ENCODE data around the gene EXOG.

The EXOG gene

DNA sequence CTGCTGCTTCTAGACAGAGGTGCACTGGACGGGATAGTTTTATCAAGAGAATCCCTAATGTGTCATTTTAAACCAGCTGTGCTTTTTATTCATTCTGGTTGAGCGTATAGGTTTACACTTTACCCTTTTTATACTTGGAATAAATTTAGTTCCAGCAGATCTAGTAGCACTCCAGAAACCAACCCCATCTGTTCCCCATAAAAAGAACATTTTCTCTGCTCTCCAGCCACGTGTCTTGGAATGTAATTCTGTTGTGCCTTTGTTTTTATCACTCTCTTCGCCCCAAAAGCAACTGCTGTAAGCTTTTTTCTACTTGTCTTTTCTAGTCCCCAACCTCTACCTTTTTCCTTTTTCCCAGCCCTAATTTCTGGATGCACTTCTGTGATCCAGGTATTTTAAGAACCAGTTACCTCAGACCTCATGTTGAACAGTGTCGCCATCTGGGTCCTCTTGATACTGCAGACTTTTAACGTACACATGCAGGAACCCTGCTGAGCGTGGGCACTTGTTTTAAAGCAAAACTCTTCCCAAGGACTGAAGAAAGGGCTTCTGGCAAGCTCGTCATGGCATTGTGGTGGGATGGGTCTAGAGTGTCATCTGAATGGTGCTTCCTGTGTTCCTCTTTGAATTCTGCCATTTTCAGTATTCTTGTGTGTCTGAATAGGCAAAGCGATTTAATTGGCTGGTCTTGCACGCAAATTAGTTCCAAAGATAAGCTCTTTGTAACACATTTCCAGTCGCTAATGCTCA lies 5.7 kb upstream of the EXOG start:
- no peak overlapping the region for H3K9ac ChIP-seq (ENCODE audit: low read depth, low read length)
- H3K9me3 ChIP-seq (replicated peaks; ENCODE audit: low read length), result no peaks in the 10 kb centered on the region
- H3K4me2 ChIP-seq (ENCODE audit: low read length), result no peak overlapping the region
- peaks cover 9% of the 10 kb centered on the region for H3K4me1 ChIP-seq (ENCODE audit: control insufficient read depth, insufficient read depth, low read length)
- H3K36me3 ChIP-seq (ENCODE audit: insufficient read depth, low read length), result no peaks in the 10 kb centered on the region
- no peaks in the 10 kb centered on the region for H3K27me3 ChIP-seq (ENCODE audit: control insufficient read depth, insufficient read depth, low read length)
- H3K4me3 ChIP-seq (ENCODE audit: low read length), result no peak overlapping the region

DNA sequence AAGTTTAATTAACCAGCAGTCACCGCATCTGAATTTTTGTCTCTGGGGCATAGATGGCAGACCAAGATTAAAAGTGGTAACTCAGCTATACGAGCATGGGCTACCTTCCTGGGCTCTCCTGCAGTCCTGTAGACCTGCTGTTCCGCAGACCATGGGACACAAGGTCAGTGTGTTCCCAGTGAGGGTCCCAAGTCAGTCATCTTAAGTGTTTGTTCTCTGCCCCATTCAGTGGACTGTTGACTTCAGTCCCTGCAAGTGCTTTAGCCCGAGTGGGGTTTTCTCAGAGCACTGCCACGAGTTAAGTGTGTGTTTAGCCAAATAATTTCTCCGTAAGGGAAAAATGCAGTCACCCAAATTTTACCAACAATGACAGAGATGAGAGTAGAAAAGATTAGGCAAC lies 4.9 kb upstream of the EXOG start:
- Histone ChIP-seq H3K9me3 (replicated peaks; ENCODE audit: low read length) (no peaks in the 10 kb centered on the region), H3K4me3 (ENCODE audit: low read length) (no peak overlapping the region), H3K4me1 (ENCODE audit: control insufficient read depth, insufficient read depth, low read length) (peaks cover 15% of the 10 kb centered on the region), H3K27me3 (ENCODE audit: control insufficient read depth, insufficient read depth, low read length) (no peaks in the 10 kb centered on the region), H3K36me3 (ENCODE audit: insufficient read depth, low read length) (no peaks in the 10 kb centered on the region), H3K9ac (ENCODE audit: low read depth, low read length) (no peak overlapping the region), H3K4me2 (ENCODE audit: low read length) (no peak overlapping the region)

DNA sequence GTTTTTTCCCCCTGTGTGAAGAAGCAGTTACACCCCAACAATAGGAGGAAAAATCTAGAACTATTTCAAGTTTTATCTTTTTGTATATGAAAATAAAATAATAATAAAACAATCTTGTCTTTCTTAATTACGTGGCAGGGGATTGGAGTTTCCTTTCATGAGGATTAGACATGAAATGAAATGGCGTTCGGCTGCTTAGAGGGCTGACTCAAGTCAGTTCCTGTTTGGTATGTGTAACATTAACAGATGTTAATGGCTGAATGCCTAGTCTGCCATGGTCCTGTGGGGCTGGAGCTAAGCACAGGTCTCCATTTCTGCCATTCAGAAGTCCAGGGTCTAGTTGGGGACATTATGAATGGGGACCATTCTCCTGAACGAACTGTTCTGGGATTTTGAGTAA lies 3.1 kb upstream of the EXOG start:
- H3K9me3 ChIP-seq (replicated peaks; ENCODE audit: low read length), result no peaks in the 10 kb centered on the region
- no peaks in the 10 kb centered on the region for H3K27me3 ChIP-seq (ENCODE audit: control insufficient read depth, insufficient read depth, low read length)
- H3K4me1 ChIP-seq (ENCODE audit: control insufficient read depth, insufficient read depth, low read length), result peaks cover 21% of the 10 kb centered on the region
- H3K9ac ChIP-seq (ENCODE audit: low read depth, low read length), result no peak overlapping the region
- no peak overlapping the region for H3K4me3 ChIP-seq (ENCODE audit: low read length)
- H3K4me2 ChIP-seq (ENCODE audit: low read length), result peak overlapping the region; percentile 0
- peaks cover 4% of the 10 kb centered on the region for H3K36me3 ChIP-seq (ENCODE audit: insufficient read depth, low read length)

DNA sequence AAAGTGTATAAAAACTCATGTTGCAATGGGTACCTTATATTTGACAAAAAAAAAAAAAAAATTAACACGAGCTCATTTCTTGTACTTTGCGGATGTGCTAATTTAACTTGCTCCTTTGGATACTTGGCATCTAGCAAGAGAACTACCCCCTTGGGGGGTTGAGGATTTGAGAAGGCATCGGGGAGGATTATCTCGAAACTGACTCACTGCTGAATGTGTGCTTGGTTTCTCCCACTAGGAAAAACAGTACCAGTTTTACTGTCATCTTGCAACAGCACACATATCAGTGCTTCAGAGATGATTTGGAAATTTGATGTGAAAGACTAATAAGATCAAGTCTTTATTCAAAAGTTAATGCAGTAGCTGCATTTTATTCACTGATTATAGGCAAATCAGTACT lies 891 bp downstream of the EXOG start:
- peaks cover 23% of the 10 kb centered on the region for H3K36me3 ChIP-seq (ENCODE audit: insufficient read depth, low read length)
- peaks cover 21% of the 10 kb centered on the region for H3K4me1 ChIP-seq (ENCODE audit: control insufficient read depth, insufficient read depth, low read length)
- no peaks in the 10 kb centered on the region for H3K9me3 ChIP-seq (replicated peaks; ENCODE audit: low read length)
- peak overlapping the region; percentile 96 for H3K4me3 ChIP-seq (ENCODE audit: low read length)
- peak overlapping the region; percentile 96 for H3K4me2 ChIP-seq (ENCODE audit: low read length)
- peak overlapping the region; percentile 90 for H3K9ac ChIP-seq (ENCODE audit: low read depth, low read length)
- H3K27me3 ChIP-seq (ENCODE audit: control insufficient read depth, insufficient read depth, low read length), result no peaks in the 10 kb centered on the region

DNA sequence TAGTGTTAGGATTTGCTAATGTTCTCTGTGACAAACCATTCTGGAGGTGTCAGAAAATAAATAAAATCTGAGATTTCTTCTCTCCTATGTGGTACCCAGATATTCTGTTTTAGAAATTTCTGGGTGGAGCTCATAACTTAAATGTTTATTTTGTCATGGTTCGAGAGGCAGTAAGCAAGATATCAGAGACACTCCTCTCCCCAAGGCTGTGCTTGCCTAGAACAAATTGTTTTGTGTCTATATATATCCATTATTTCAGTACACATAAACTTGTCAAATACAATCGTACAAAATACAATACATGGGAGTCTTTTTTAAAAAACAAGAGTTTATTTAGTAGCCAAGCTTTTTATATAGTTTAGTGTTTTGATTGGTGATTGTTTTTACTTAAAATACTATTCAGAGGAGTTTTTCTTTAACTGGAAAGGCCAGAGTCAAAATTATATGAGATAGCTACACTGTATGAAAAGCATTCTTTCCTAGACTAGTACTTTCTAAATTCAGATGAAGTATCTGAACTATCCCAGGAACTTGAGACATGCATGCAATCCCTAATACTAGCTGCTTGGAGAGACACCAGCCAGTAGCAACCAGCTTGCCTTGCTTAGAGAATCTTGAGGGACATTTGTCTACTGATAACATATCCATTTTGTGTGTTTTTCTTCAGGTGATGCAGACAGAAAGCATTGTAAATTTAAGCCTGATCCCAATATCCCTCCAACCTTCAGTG lies 4.7 kb downstream of the EXOG start:
- no peak overlapping the region for H3K4me3 ChIP-seq (ENCODE audit: low read length)
- H3K9me3 ChIP-seq (replicated peaks; ENCODE audit: low read length), result no peaks in the 10 kb centered on the region
- peaks cover 7% of the 10 kb centered on the region for H3K4me1 ChIP-seq (ENCODE audit: control insufficient read depth, insufficient read depth, low read length)
- no peak overlapping the region for H3K4me2 ChIP-seq (ENCODE audit: low read length)
- H3K27me3 ChIP-seq (ENCODE audit: control insufficient read depth, insufficient read depth, low read length), result no peaks in the 10 kb centered on the region
- no peak overlapping the region for H3K9ac ChIP-seq (ENCODE audit: low read depth, low read length)
- H3K36me3 ChIP-seq (ENCODE audit: insufficient read depth, low read length), result peaks cover 43% of the 10 kb centered on the region

DNA sequence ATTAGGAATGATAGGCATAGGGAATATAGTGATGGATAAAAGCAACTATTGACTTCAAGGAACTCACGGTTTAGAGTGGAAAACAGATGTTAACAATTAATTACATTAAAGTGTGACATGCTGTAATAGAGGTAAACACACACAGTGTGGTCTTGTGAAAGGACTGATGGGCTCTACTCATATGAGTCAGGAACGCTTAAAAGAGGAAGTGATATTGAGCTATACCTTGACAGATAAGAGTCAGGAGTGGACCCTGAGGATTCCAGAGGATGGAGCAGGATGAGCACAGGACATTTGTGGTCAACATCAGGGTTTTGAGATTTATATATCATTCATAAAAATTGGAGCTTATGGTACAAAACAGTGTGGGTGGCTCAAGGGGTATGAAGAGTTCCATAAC lies 11.0 kb downstream of the EXOG start:
- no peaks in the 10 kb centered on the region for H3K9me3 ChIP-seq (replicated peaks; ENCODE audit: low read length)
- H3K4me1 ChIP-seq (ENCODE audit: control insufficient read depth, insufficient read depth, low read length), result no peaks in the 10 kb centered on the region
- H3K27me3 ChIP-seq (ENCODE audit: control insufficient read depth, insufficient read depth, low read length), result no peaks in the 10 kb centered on the region
- peaks cover 30% of the 10 kb centered on the region for H3K36me3 ChIP-seq (ENCODE audit: insufficient read depth, low read length)
- no peak overlapping the region for H3K9ac ChIP-seq (ENCODE audit: low read depth, low read length)
- no peak overlapping the region for H3K4me3 ChIP-seq (ENCODE audit: low read length)
- no peak overlapping the region for H3K4me2 ChIP-seq (ENCODE audit: low read length)

DNA sequence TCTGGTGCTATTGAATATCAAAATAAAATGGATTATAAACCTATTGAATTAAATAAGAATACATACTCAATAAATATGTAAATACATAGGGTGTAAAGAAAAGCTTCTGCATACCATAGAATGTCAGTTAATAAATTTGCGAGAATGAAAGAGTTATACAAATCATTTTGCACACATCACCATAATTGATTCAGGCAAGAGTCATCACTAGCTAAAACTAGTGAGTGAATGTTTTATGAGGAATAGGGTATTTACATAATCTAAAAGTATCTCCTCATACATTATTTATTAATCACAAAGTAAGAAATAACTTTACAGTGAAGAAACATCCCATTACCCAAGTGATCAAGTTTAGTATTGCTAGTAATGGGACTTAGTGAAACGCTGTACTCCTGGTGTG lies 13.6 kb downstream of the EXOG start:
- H3K4me3 ChIP-seq (ENCODE audit: low read length), result no peak overlapping the region
- no peak overlapping the region for H3K9ac ChIP-seq (ENCODE audit: low read depth, low read length)
- peaks cover 24% of the 10 kb centered on the region for H3K36me3 ChIP-seq (ENCODE audit: insufficient read depth, low read length)
- H3K4me2 ChIP-seq (ENCODE audit: low read length), result no peak overlapping the region
- no peaks in the 10 kb centered on the region for H3K27me3 ChIP-seq (ENCODE audit: control insufficient read depth, insufficient read depth, low read length)
- H3K9me3 ChIP-seq (replicated peaks; ENCODE audit: low read length), result no peaks in the 10 kb centered on the region
- H3K4me1 ChIP-seq (ENCODE audit: control insufficient read depth, insufficient read depth, low read length), result no peaks in the 10 kb centered on the region

DNA sequence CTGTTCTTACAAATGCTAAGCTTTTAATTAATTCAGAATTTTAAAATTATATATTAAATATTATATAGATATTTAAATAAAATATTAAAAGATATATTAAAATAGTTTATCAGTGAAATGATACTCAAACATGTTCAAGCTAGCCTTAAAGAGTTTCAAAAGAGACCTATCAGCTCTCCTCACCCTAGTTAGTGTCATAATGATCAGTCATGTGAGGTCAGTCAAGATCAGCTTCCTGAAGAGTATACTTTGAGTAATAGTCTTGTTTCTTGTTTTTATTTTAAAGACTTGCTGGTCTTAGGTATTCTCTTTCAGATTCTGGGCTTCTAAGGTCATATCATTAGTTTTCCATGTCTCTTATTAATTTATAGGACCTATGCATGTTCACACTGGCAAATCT lies 14.5 kb downstream of the EXOG start:
- Histone ChIP-seq H3K4me2 (ENCODE audit: low read length) (no peak overlapping the region), H3K9ac (ENCODE audit: low read depth, low read length) (no peak overlapping the region), H3K4me3 (ENCODE audit: low read length) (no peak overlapping the region), H3K36me3 (ENCODE audit: insufficient read depth, low read length) (peaks cover 26% of the 10 kb centered on the region), H3K4me1 (ENCODE audit: control insufficient read depth, insufficient read depth, low read length) (no peaks in the 10 kb centered on the region), H3K27me3 (ENCODE audit: control insufficient read depth, insufficient read depth, low read length) (no peaks in the 10 kb centered on the region), H3K9me3 (replicated peaks; ENCODE audit: low read length) (no peaks in the 10 kb centered on the region)

DNA sequence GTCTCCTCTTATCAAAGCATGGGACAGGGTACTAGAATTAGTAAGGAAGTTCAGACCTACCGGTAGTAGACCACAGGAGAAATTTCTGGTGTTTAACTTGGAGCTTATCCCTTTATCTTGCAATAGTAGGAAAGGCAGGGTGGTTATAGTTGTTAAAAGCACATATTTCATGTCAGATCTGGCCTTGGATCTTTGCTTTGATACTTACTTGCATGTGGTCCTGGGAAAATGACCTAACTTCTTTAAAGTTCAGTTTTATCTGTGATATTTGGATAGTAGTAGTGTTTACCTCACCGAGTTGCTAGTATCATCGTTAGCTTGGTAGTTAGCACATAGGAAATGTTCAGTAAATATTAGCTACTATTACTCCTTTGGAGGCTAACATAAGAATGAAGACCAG lies 15.4 kb downstream of the EXOG start:
- Histone ChIP-seq H3K4me3 (ENCODE audit: low read length) (no peak overlapping the region), H3K27me3 (ENCODE audit: control insufficient read depth, insufficient read depth, low read length) (no peaks in the 10 kb centered on the region), H3K36me3 (ENCODE audit: insufficient read depth, low read length) (peaks cover 26% of the 10 kb centered on the region), H3K9ac (ENCODE audit: low read depth, low read length) (no peak overlapping the region), H3K9me3 (replicated peaks; ENCODE audit: low read length) (no peaks in the 10 kb centered on the region), H3K4me2 (ENCODE audit: low read length) (no peak overlapping the region), H3K4me1 (ENCODE audit: control insufficient read depth, insufficient read depth, low read length) (no peaks in the 10 kb centered on the region)

DNA sequence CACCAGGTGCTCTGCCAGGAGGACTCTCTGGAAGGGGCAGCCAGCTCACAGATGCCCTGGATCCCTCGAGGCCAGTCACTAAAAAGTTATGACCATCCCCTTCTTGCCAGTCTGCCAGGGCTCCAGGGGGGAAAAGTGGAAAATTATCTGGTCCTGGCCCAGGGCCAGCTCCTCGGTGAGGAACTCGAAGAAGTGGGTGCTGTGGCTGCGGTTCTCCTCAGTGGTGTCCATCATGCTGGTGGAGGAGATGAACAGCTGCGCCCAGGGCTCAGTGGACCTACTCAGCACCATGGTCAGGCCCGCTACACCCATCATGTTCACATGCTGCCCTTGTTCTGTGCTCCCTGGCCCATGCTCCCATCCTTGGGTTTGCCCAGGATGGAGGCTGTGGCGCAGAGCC lies 19.2 kb downstream of the EXOG start:
- no peak overlapping the region for H3K9ac ChIP-seq (ENCODE audit: low read depth, low read length)
- H3K9me3 ChIP-seq (replicated peaks; ENCODE audit: low read length), result no peaks in the 10 kb centered on the region
- no peak overlapping the region for H3K4me3 ChIP-seq (ENCODE audit: low read length)
- H3K4me2 ChIP-seq (ENCODE audit: low read length), result no peak overlapping the region
- no peaks in the 10 kb centered on the region for H3K4me1 ChIP-seq (ENCODE audit: control insufficient read depth, insufficient read depth, low read length)
- H3K27me3 ChIP-seq (ENCODE audit: control insufficient read depth, insufficient read depth, low read length), result no peaks in the 10 kb centered on the region
- peaks cover 17% of the 10 kb centered on the region for H3K36me3 ChIP-seq (ENCODE audit: insufficient read depth, low read length)

DNA sequence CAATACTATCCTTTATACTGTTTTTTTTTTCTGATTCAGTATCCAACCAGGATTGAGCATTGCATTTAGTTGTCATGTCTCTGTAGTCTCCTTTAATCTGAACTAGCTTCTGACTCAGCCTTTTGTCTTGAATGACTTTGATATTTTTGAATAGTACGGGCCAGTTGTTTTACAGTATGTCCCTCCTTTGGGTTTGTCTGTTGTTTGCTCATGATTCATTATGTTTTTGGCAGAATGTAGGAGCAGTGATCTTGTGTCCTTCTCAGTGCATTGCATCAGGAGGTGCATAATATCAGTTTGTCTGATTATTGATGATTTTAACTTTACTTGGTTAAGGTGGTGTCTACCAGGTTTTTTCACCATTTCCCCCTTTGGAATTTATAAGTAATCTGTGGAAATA lies 20.5 kb downstream of the EXOG start:
- H3K9me3 ChIP-seq (replicated peaks; ENCODE audit: low read length), result no peaks in the 10 kb centered on the region
- H3K9ac ChIP-seq (ENCODE audit: low read depth, low read length), result no peak overlapping the region
- no peaks in the 10 kb centered on the region for H3K4me1 ChIP-seq (ENCODE audit: control insufficient read depth, insufficient read depth, low read length)
- H3K27me3 ChIP-seq (ENCODE audit: control insufficient read depth, insufficient read depth, low read length), result no peaks in the 10 kb centered on the region
- H3K4me3 ChIP-seq (ENCODE audit: low read length), result no peak overlapping the region
- no peak overlapping the region for H3K4me2 ChIP-seq (ENCODE audit: low read length)
- H3K36me3 ChIP-seq (ENCODE audit: insufficient read depth, low read length), result peaks cover 17% of the 10 kb centered on the region

DNA sequence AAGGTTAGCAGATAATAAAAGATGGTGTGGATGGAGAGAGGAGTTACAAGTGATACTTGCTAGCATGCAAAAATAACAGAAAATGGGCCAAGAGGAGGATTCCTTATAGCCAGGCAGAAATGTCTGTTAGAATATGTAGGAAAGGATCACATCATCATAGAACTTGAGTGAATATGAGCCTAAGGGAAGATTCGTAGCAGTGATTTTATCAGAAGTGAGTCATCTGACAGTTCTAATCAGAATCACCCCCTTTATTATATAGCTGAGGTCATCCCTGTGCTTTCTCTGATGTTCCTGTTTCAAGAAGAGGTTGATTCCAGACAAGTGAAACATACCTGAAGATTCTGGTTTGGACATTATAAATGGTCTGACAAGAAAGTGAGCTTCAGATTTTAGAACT lies 22.9 kb downstream of the EXOG start:
- Histone ChIP-seq H3K4me2 (ENCODE audit: low read length) (no peak overlapping the region), H3K36me3 (ENCODE audit: insufficient read depth, low read length) (peaks cover 18% of the 10 kb centered on the region), H3K9ac (ENCODE audit: low read depth, low read length) (no peak overlapping the region), H3K4me3 (ENCODE audit: low read length) (no peak overlapping the region), H3K9me3 (replicated peaks; ENCODE audit: low read length) (no peaks in the 10 kb centered on the region), H3K4me1 (ENCODE audit: control insufficient read depth, insufficient read depth, low read length) (peaks cover 4% of the 10 kb centered on the region), H3K27me3 (ENCODE audit: control insufficient read depth, insufficient read depth, low read length) (no peaks in the 10 kb centered on the region)
